Ovary (tissue), 3 donors: ENCODE results near the gene RMI2.

Source experiments
- EP300 ChIP-seq: sonication (generic); formaldehyde crosslinking; IDR thresholded peaks from one replicate; pipeline ENCODE4 v1.6.1; 2017; ENCODE audit warnings: antibody characterized with exemption
- TF ChIP-seq, protein P1 (sequence below), 3 donors: fragments of 450-650 bp in 2 of 3; fragments of 200-600 bp in 1 of 3; IDR thresholded peaks; one replicate each; pipeline versions ENCODE4 v1.5.1 to v1.8.0; 2016 to 2022; ENCODE audit warnings: antibody characterized with exemption in 3 of 3, mild to moderate bottlenecking in 1 of 3
- donor health status: DM: no; HTN: no; CAD: no.

- TF ChIP-seq, protein P1, sequence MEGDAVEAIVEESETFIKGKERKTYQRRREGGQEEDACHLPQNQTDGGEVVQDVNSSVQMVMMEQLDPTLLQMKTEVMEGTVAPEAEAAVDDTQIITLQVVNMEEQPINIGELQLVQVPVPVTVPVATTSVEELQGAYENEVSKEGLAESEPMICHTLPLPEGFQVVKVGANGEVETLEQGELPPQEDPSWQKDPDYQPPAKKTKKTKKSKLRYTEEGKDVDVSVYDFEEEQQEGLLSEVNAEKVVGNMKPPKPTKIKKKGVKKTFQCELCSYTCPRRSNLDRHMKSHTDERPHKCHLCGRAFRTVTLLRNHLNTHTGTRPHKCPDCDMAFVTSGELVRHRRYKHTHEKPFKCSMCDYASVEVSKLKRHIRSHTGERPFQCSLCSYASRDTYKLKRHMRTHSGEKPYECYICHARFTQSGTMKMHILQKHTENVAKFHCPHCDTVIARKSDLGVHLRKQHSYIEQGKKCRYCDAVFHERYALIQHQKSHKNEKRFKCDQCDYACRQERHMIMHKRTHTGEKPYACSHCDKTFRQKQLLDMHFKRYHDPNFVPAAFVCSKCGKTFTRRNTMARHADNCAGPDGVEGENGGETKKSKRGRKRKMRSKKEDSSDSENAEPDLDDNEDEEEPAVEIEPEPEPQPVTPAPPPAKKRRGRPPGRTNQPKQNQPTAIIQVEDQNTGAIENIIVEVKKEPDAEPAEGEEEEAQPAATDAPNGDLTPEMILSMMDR (IDR thresholded peaks at IDR 0.05): no peak
- no peak for TF ChIP-seq EP300
These were observed 4.5 kb downstream of the RMI2 start for GRCh38 chr16:11349599-11350276.
